ENCODE results near the gene ABHD2. TPM values are rescaled to one million over a fixed set of nuclear protein-coding genes. Genes with fewer than 3 reads are reported as not detected.

ABHD2 gene
- total and polyA plus RNA-seq, 9 of the 15 experiments (the other 6 are each of a cell fraction or from before 2014, with no cell fraction given): 16.9 to 99.8 (median 47.5) TPM

DNA sequence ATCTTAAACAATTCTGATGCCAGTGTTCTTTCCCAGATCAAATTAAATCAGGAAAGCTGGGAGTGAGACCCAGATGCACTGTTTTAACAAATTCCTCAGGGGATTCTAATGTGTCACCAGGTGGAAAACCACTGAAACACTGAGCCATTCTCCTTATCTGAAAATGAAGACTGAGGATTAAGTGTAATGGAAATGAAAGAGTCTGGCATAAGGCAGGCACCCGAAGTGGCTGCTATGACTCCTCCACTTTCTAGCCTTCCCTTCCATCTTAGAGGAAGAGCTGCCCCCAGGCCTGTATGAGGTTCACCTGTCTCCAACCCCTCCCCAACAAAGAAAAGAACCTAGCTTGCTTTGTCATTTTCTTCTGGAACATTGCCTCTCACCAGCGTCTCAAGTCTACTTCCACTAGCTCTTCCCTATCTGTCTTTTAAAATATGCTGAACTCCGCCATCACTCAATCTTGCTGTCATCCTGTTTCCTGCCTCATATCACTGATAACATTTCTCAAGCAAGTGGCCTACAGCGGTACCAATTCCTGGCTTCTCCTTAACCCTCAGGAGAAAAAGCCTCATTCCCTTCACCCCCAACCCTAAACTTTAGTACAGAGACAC lies 13.7 kb upstream of the ABHD2 start (continued):
- TF ChIP-seq, protein P1, sequence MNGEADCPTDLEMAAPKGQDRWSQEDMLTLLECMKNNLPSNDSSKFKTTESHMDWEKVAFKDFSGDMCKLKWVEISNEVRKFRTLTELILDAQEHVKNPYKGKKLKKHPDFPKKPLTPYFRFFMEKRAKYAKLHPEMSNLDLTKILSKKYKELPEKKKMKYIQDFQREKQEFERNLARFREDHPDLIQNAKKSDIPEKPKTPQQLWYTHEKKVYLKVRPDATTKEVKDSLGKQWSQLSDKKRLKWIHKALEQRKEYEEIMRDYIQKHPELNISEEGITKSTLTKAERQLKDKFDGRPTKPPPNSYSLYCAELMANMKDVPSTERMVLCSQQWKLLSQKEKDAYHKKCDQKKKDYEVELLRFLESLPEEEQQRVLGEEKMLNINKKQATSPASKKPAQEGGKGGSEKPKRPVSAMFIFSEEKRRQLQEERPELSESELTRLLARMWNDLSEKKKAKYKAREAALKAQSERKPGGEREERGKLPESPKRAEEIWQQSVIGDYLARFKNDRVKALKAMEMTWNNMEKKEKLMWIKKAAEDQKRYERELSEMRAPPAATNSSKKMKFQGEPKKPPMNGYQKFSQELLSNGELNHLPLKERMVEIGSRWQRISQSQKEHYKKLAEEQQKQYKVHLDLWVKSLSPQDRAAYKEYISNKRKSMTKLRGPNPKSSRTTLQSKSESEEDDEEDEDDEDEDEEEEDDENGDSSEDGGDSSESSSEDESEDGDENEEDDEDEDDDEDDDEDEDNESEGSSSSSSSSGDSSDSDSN (IDR thresholded peaks at IDR 0.05; ENCODE audit: borderline replicate concordance in 1 of 2, low read depth in 2 of 2, low read length in 2 of 2): 0 out of 4 replicates have a peak, but pooled peaks of 1 of the 2 experiments have one; percentile 59
- TF ChIP-seq ZNF785 (CRISPR knock-in tag; IDR thresholded peaks at IDR 0.05) (no peak), ZNF561 (CRISPR knock-in tag; conservative IDR thresholded peaks at IDR 0.05) (no peak), EP400 (IDR thresholded peaks at IDR 0.05) (peak; percentile 53; the same call in 1 of the 2 replicates), TBL1XR1 (IDR thresholded peaks at IDR 0.05; ENCODE audit: low read length in 2 of 2) (0 out of 4 replicates have a peak, but pooled peaks of 1 of the 2 experiments have one; percentile 60), NELFE (IDR thresholded peaks at IDR 0.05; ENCODE audit: insufficient read depth, insufficient read length) (no peak), SMARCA4 (IDR thresholded peaks at IDR 0.05) (peak; percentile 96), ETV5 (CRISPR knock-in tag; IDR thresholded peaks at IDR 0.05; ENCODE audit: low read depth) (peak; percentile 82), JUND (IDR thresholded peaks at IDR 0.05; ENCODE audit: borderline replicate concordance, low read depth, low read length) (peak; percentile 44; the same call in 1 of the 2 replicates), JUND (tag; IDR thresholded peaks at IDR 0.05; ENCODE audit: borderline replicate concordance, low read depth, low read length) (peak; percentile 65; the same call in 2 of the 3 replicates), ZNF583 (CRISPR knock-in tag; IDR thresholded peaks at IDR 0.05) (no peak), GATAD2A (IDR thresholded peaks at IDR 0.05) (peak; percentile 85), SRSF9 (IDR thresholded peaks at IDR 0.05; ENCODE audit: borderline replicate concordance, low read depth, low read length) (no peak), POLR3A (IDR thresholded peaks at IDR 0.05; ENCODE audit: borderline replicate concordance, extremely low read depth, insufficient read depth, insufficient read length) (no peak), TRIM28 (IDR thresholded peaks at IDR 0.05) (peak; percentile 46; the same call in 1 of the 2 replicates), CTBP1 (IDR thresholded peaks at IDR 0.05; ENCODE audit: borderline replicate concordance) (peak; percentile 94), SP1 (CRISPR knock-in tag; IDR thresholded peaks at IDR 0.05) (0 out of 2 replicates have a peak, but pooled peaks have one; percentile 30)
- TF ChIP-seq, protein P2, sequence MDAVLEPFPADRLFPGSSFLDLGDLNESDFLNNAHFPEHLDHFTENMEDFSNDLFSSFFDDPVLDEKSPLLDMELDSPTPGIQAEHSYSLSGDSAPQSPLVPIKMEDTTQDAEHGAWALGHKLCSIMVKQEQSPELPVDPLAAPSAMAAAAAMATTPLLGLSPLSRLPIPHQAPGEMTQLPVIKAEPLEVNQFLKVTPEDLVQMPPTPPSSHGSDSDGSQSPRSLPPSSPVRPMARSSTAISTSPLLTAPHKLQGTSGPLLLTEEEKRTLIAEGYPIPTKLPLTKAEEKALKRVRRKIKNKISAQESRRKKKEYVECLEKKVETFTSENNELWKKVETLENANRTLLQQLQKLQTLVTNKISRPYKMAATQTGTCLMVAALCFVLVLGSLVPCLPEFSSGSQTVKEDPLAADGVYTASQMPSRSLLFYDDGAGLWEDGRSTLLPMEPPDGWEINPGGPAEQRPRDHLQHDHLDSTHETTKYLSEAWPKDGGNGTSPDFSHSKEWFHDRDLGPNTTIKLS (IDR thresholded peaks at IDR 0.05; ENCODE audit: borderline replicate concordance, low read depth): no peak
- TF ChIP-seq, protein P3, sequence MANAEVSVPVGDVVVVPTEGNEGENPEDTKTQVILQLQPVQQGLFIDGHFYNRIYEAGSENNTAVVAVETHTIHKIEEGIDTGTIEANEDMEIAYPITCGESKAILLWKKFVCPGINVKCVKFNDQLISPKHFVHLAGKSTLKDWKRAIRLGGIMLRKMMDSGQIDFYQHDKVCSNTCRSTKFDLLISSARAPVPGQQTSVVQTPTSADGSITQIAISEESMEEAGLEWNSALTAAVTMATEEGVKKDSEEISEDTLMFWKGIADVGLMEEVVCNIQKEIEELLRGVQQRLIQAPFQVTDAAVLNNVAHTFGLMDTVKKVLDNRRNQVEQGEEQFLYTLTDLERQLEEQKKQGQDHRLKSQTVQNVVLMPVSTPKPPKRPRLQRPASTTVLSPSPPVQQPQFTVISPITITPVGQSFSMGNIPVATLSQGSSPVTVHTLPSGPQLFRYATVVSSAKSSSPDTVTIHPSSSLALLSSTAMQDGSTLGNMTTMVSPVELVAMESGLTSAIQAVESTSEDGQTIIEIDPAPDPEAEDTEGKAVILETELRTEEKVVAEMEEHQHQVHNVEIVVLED (CRISPR knock-in tag; IDR thresholded peaks at IDR 0.05): no peak
- TF ChIP-seq, protein P4, sequence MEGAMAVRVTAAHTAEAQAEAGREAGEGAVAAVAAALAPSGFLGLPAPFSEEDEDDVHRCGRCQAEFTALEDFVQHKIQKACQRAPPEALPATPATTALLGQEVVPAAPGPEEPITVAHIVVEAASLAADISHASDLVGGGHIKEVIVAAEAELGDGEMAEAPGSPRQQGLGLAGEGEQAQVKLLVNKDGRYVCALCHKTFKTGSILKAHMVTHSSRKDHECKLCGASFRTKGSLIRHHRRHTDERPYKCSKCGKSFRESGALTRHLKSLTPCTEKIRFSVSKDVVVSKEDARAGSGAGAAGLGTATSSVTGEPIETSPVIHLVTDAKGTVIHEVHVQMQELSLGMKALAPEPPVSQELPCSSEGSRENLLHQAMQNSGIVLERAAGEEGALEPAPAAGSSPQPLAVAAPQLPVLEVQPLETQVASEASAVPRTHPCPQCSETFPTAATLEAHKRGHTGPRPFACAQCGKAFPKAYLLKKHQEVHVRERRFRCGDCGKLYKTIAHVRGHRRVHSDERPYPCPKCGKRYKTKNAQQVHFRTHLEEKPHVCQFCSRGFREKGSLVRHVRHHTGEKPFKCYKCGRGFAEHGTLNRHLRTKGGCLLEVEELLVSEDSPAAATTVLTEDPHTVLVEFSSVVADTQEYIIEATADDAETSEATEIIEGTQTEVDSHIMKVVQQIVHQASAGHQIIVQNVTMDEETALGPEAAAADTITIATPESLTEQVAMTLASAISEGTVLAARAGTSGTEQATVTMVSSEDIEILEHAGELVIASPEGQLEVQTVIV (CRISPR knock-in tag; IDR thresholded peaks at IDR 0.05; ENCODE audit: borderline replicate concordance): no peak
